ENCODE data around the gene TRIM62. TPM values are rescaled to one million over a fixed set of nuclear protein-coding genes. Genes with fewer than 3 reads are reported as not detected.

Gene TRIM62
- total RNA-seq, 2 donors from 2014 or later, result 13.3 to 18.1 TPM

- TF ChIP-seq CTCF (IDR thresholded peaks at IDR 0.05) (no peak), POLR2A (IDR thresholded peaks at IDR 0.05) (no peak), POLR2AphosphoS5 (IDR thresholded peaks at IDR 0.05) (no peak)
- intact Hi-C loops (cut with DNase I), result loop anchor here (10.0 kb wide), 1 partner anchor 344 kb away; no protein-coding TSS in a partner anchor
- Histone ChIP-seq H3K36me3 (no peaks in the 10 kb centered on the region), H3K27me3 (replicated peaks; ENCODE audit: insufficient read depth) (no peaks in the 10 kb centered on the region), H3K9me3 (no peaks in the 10 kb centered on the region), H3K4me1 (replicated peaks) (no peaks in the 10 kb centered on the region), H3K27ac (no peak overlapping the region), H3K4me3 (no peak overlapping the region)
- 72% methylated on average over 8 of the region's 8 CpGs for WGBS
- no peak for DNase-seq (ENCODE audit: low spot score)
Measured at GRCh38 chr1:33120436-33121231, 61.2 kb downstream of the TRIM62 start.

GRCh38 chr1:33119532-33120217, 62.2 kb downstream of the TRIM62 start:
- Histone ChIP-seq H3K27ac (no peak overlapping the region), H3K36me3 (no peaks in the 10 kb centered on the region), H3K9me3 (no peaks in the 10 kb centered on the region), H3K4me3 (no peak overlapping the region), H3K27me3 (replicated peaks; ENCODE audit: insufficient read depth) (no peaks in the 10 kb centered on the region), H3K4me1 (replicated peaks) (no peaks in the 10 kb centered on the region)
- WGBS, result 61% methylated on average over 11 of the region's 16 CpGs
- TF ChIP-seq POLR2A (IDR thresholded peaks at IDR 0.05), result no peak
- TF ChIP-seq POLR2AphosphoS5 (IDR thresholded peaks at IDR 0.05), result no peak
- TF ChIP-seq CTCF (IDR thresholded peaks at IDR 0.05), result no peak
- no peak for DNase-seq (ENCODE audit: low spot score)
- intact Hi-C loops (cut with DNase I), result loop anchor here (10.0 kb wide), 1 partner anchor 345 kb away; no protein-coding TSS in a partner anchor

GRCh38 chr1:33119050-33119449, 62.8 kb downstream of the TRIM62 start:
- DNase-seq (ENCODE audit: low spot score), result no peak
- Histone ChIP-seq H3K4me1 (replicated peaks) (no peaks in the 10 kb centered on the region), H3K27ac (no peak overlapping the region), H3K9me3 (no peaks in the 10 kb centered on the region), H3K27me3 (replicated peaks; ENCODE audit: insufficient read depth) (no peaks in the 10 kb centered on the region), H3K4me3 (no peak overlapping the region), H3K36me3 (no peaks in the 10 kb centered on the region)
- 94% methylated on average over 2 of the region's 2 CpGs for WGBS
- intact Hi-C loops (cut with DNase I), result no loop called here
- TF ChIP-seq POLR2A (IDR thresholded peaks at IDR 0.05), result no peak
- TF ChIP-seq CTCF (IDR thresholded peaks at IDR 0.05), result no peak
- TF ChIP-seq POLR2AphosphoS5 (IDR thresholded peaks at IDR 0.05), result no peak

- DNase-seq (ENCODE audit: low spot score), result no peak
- H3K27me3 ChIP-seq (replicated peaks; ENCODE audit: insufficient read depth), result no peaks in the 10 kb centered on the region
- WGBS, result 80% methylated on average over 4 of the region's 4 CpGs
- no peak for TF ChIP-seq POLR2A (IDR thresholded peaks at IDR 0.05)
- intact Hi-C loops (cut with DNase I), result no loop called here
- no peaks in the 10 kb centered on the region for H3K9me3 ChIP-seq
- H3K4me1 ChIP-seq (replicated peaks), result no peaks in the 10 kb centered on the region
- H3K36me3 ChIP-seq, result no peaks in the 10 kb centered on the region
- H3K27ac ChIP-seq, result no peak overlapping the region
- no peak overlapping the region for H3K4me3 ChIP-seq
Measured at GRCh38 chr1:33118274-33118673, 63.6 kb downstream of the TRIM62 start.

GRCh38 chr1:33117440-33118085, 64.3 kb downstream of the TRIM62 start:
- no peaks in the 10 kb centered on the region for H3K4me1 ChIP-seq (replicated peaks)
- no peak overlapping the region for H3K4me3 ChIP-seq
- H3K36me3 ChIP-seq, result no peaks in the 10 kb centered on the region
- intact Hi-C loops (cut with DNase I), result no loop called here
- WGBS, result 88% methylated on average over 13 of the region's 13 CpGs
- no peaks in the 10 kb centered on the region for H3K27me3 ChIP-seq (replicated peaks; ENCODE audit: insufficient read depth)
- DNase-seq (ENCODE audit: low spot score), result no peak
- H3K27ac ChIP-seq, result no peak overlapping the region
- H3K9me3 ChIP-seq, result no peaks in the 10 kb centered on the region
- no peak for TF ChIP-seq POLR2A (IDR thresholded peaks at IDR 0.05)
